Ureter (tissue), 1 donor: ENCODE results near the gene JUN. TPM values are rescaled to one million over a fixed set of nuclear protein-coding genes. Genes with fewer than 3 reads are reported as not detected.
"Not testable (repeated sequence)": the region's sequence is repeated elsewhere in the genome, so short reads cannot be mapped to it uniquely, and the experiment has no call there.

ENCODE experiments used
- DNase-seq: peaks from one replicate; pipeline ENCODE4 v3.0.0-alpha.2; 2020; ENCODE audit warnings: low spot score
- total RNA-seq: library from RNA; stranded (reverse); gene quantifications from one replicate; pipeline ENCODE4 v1.2.4, GENCODE V29; 2023
- donor health status: DM: yes; HTN: yes; CAD: no.

The JUN gene
- total RNA-seq, 1 donor from 2014 or later: 37.9 TPM

- DNase-seq: no peak
These were observed 24.2 kb upstream of the JUN start for GRCh38 chr1:58808077-58808476.

- no peak for DNase-seq
These were observed 22.1 kb upstream of the JUN start for GRCh38 chr1:58805716-58806571.

- no peak for DNase-seq
These were observed 21.2 kb upstream of the JUN start for GRCh38 chr1:58804853-58805565.

- DNase-seq: no peak
These were observed 20.0 kb upstream of the JUN start for GRCh38 chr1:58803858-58804257.

GRCh38 chr1:58802640-58803399 is 19.0 kb upstream of the JUN start:
- DNase-seq: no peak

- DNase-seq: not testable (repeated sequence)
These were observed 17.4 kb upstream of the JUN start for GRCh38 chr1:58801286-58801685.

GRCh38 chr1:58799650-58800049 is 15.8 kb upstream of the JUN start:
- DNase-seq: no peak

GRCh38 chr1:58798910-58799442 is 15.1 kb upstream of the JUN start:
- DNase-seq: no peak

- DNase-seq: no peak
These were observed 12.6 kb upstream of the JUN start for GRCh38 chr1:58796416-58796815.

GRCh38 chr1:58794585-58794984 is 10.7 kb upstream of the JUN start:
- DNase-seq: no peak

- no peak for DNase-seq
These were observed 9.0 kb upstream of the JUN start for GRCh38 chr1:58792846-58793245.

GRCh38 chr1:58791106-58791505 is 7.3 kb upstream of the JUN start:
- DNase-seq: no peak

- no peak for DNase-seq
These were observed 6.3 kb upstream of the JUN start for GRCh38 chr1:58789996-58790660.

- DNase-seq: no peak
These were observed 5.5 kb upstream of the JUN start for GRCh38 chr1:58789322-58789856.

GRCh38 chr1:58788259-58788658 is 4.4 kb upstream of the JUN start:
- DNase-seq: no peak

- no peak for DNase-seq
These were observed 3.0 kb upstream of the JUN start for GRCh38 chr1:58786927-58787245.

GRCh38 chr1:58786184-58786926 is 2.5 kb upstream of the JUN start:
- no peak for DNase-seq

GRCh38 chr1:58785442-58786058 is 1.7 kb upstream of the JUN start:
- DNase-seq: peak; percentile 69

- peak; percentile 92 for DNase-seq
These were observed 1.1 kb upstream of the JUN start for GRCh38 chr1:58784758-58785441.
